K562 (cell line): Measurements from ENCODE around the gene ZNF350. TPM values are rescaled to one million over a fixed set of nuclear protein-coding genes. Genes with fewer than 3 reads are reported as not detected.
A peak's percentile ranks its signal among the peaks of the same experiment; 100 is the strongest.

Source experiments
- CTBP1 ChIP-seq: fragments of 450-650 bp; IDR thresholded peaks from 2 replicates; pipeline ENCODE4 v1.6.1; 2016; ENCODE audit warnings: borderline replicate concordance
- CXXC5 ChIP-seq: fragments of 250-450 bp; sonication (Bioruptor Pico); IDR thresholded peaks from 2 replicates; pipeline ENCODE4 v1.8.0; 2022; ENCODE audit warnings: inconsistent platforms, mild to moderate bottlenecking, moderate library complexity
- POLR2A ChIP-seq: fragments of 450-650 bp; conservative IDR thresholded peaks from 2 replicates; pipeline ENCODE4 v1.6.1; 2016
- RBM39 ChIP-seq: fragments of 200-400 bp; formaldehyde crosslinking; optimal IDR thresholded peaks from 2 replicates; pipeline ENCODE3; 2018; ENCODE audit warnings: low read depth, low read length
- ZFP1 ChIP-seq: fragments of 450-650 bp; formaldehyde crosslinking; IDR thresholded peaks from 2 replicates; pipeline ENCODE4 v1.4.0; 2020; ENCODE audit warnings: mild to moderate bottlenecking, mixed read lengths
- polyA plus RNA-seq, 8 experiments: library from polyadenylated mRNA; depleted of rRNA in 4 of 8; stranded (reverse) in 5 of 8; unstranded in 3 of 8; fragments of >200 nt; fragmentation: Nextera tagmentation in 2 of 8; fragmentation: Illumina TruSeq in 1 of 8; extraction: Ambion mirVana in 2 of 8; extraction: Trizol in 1 of 8; gene quantifications; 2 replicates each; pipeline versions ENCODE4 v1.2.1 to v1.2.3, GENCODE V29; 2011 to 2014; ENCODE audit warnings: inconsistent platforms in 1 of 8, missing spikeins in 1 of 8
- total RNA-seq, 7 experiments: library from RNA; depleted of rRNA in 6 of 7; stranded (reverse); fragments of >200 nt in 6 of 7; fragmentation: Illumina TruSeq in 2 of 7; extraction: Trizol in 2 of 7; gene quantifications; 2 replicates each; pipeline versions ENCODE4 v1.2.1 to v1.2.3, GENCODE V29; 2011 to 2021; ENCODE audit warnings: low replicate concordance in 1 of 7
- TF ChIP-seq, protein P1 (sequence below): fragments of 250-450 bp; sonication (Bioruptor Pico); IDR thresholded peaks from 2 replicates; pipeline ENCODE4 v1.5.0; 2021; ENCODE audit warnings: mild to moderate bottlenecking, borderline replicate concordance
- TF ChIP-seq, protein P2 (sequence below): sonication (generic); formaldehyde crosslinking; IDR thresholded peaks from 2 replicates; pipeline ENCODE4 v1.8.0; 2023; ENCODE audit warnings: missing genetic modification reagents, mild to moderate bottlenecking, borderline replicate concordance
- TF ChIP-seq, protein P3 (sequence below): fragments of 250-450 bp; sonication (Bioruptor Pico); IDR thresholded peaks from 2 replicates; pipeline ENCODE4 v1.4.0; 2020
- TF ChIP-seq, protein P4 (sequence below): sonication (generic); formaldehyde crosslinking; IDR thresholded peaks from 2 replicates; pipeline ENCODE4 v1.8.1; 2023; ENCODE audit warnings: mild to moderate bottlenecking, missing genetic modification reagents

ZNF350 gene
- total and polyA plus RNA-seq, 9 of the 15 experiments (the other 6 are each of a cell fraction or from before 2014, with no cell fraction given), result 1.7 to 4.8 (median 2.9) TPM

DNA sequence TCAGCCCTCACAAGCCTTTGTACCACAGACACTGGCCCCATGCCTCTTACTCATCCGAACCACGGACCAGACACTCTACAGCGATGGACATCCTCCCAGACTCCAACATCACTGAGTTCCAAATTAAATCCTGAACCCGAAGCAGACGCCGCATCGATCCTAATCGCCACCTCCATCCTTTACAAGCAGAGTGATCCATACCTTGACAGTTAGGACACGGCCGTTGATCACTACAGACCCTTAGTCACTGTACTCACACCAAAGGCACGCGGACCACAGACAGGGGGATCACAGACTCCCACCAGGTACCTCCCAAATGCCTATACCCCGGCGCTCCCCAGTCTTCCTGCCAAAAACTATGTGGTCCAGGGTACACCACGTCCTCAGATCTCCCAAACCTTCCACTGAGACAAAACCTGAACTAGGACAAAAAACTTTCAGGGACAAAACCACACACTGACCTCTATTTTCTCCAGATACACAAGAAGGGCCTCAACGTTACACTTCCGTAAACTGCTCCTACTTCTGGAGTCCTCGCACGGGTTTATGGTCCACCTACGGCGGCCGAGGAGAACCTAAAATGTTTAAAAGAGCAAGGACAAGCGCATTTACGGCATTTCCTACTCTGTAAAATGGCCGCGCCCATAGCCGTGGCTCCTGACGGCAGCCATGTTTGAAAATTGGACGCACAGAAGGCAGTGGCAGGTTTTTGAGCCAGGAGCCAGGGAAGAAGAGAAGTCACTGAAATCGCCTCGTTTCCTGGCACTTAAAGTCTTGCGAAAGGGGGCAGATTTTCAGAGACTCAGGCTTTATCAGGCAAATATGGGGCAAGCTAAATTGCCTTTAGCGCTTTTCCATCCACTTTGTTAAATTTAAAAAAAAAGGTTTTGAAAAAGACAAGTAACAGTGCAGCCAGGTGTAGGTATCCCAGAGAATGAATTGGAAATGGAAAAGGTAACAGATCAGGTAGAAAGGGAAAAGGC is at the start of gene ZNF350 (continued):
- TF ChIP-seq, protein P1, sequence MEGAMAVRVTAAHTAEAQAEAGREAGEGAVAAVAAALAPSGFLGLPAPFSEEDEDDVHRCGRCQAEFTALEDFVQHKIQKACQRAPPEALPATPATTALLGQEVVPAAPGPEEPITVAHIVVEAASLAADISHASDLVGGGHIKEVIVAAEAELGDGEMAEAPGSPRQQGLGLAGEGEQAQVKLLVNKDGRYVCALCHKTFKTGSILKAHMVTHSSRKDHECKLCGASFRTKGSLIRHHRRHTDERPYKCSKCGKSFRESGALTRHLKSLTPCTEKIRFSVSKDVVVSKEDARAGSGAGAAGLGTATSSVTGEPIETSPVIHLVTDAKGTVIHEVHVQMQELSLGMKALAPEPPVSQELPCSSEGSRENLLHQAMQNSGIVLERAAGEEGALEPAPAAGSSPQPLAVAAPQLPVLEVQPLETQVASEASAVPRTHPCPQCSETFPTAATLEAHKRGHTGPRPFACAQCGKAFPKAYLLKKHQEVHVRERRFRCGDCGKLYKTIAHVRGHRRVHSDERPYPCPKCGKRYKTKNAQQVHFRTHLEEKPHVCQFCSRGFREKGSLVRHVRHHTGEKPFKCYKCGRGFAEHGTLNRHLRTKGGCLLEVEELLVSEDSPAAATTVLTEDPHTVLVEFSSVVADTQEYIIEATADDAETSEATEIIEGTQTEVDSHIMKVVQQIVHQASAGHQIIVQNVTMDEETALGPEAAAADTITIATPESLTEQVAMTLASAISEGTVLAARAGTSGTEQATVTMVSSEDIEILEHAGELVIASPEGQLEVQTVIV (CRISPR knock-in tag), result peak; percentile 78; the same call in 1 of the 2 replicates
- peak; percentile 54 for TF ChIP-seq POLR2A
- TF ChIP-seq ZFP1 (CRISPR knock-in tag), result no peak
- TF ChIP-seq, protein P2, sequence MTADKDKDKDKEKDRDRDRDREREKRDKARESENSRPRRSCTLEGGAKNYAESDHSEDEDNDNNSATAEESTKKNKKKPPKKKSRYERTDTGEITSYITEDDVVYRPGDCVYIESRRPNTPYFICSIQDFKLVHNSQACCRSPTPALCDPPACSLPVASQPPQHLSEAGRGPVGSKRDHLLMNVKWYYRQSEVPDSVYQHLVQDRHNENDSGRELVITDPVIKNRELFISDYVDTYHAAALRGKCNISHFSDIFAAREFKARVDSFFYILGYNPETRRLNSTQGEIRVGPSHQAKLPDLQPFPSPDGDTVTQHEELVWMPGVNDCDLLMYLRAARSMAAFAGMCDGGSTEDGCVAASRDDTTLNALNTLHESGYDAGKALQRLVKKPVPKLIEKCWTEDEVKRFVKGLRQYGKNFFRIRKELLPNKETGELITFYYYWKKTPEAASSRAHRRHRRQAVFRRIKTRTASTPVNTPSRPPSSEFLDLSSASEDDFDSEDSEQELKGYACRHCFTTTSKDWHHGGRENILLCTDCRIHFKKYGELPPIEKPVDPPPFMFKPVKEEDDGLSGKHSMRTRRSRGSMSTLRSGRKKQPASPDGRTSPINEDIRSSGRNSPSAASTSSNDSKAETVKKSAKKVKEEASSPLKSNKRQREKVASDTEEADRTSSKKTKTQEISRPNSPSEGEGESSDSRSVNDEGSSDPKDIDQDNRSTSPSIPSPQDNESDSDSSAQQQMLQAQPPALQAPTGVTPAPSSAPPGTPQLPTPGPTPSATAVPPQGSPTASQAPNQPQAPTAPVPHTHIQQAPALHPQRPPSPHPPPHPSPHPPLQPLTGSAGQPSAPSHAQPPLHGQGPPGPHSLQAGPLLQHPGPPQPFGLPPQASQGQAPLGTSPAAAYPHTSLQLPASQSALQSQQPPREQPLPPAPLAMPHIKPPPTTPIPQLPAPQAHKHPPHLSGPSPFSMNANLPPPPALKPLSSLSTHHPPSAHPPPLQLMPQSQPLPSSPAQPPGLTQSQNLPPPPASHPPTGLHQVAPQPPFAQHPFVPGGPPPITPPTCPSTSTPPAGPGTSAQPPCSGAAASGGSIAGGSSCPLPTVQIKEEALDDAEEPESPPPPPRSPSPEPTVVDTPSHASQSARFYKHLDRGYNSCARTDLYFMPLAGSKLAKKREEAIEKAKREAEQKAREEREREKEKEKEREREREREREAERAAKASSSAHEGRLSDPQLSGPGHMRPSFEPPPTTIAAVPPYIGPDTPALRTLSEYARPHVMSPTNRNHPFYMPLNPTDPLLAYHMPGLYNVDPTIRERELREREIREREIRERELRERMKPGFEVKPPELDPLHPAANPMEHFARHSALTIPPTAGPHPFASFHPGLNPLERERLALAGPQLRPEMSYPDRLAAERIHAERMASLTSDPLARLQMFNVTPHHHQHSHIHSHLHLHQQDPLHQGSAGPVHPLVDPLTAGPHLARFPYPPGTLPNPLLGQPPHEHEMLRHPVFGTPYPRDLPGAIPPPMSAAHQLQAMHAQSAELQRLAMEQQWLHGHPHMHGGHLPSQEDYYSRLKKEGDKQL (CRISPR knock-in tag), result no peak
- TF ChIP-seq, protein P3, sequence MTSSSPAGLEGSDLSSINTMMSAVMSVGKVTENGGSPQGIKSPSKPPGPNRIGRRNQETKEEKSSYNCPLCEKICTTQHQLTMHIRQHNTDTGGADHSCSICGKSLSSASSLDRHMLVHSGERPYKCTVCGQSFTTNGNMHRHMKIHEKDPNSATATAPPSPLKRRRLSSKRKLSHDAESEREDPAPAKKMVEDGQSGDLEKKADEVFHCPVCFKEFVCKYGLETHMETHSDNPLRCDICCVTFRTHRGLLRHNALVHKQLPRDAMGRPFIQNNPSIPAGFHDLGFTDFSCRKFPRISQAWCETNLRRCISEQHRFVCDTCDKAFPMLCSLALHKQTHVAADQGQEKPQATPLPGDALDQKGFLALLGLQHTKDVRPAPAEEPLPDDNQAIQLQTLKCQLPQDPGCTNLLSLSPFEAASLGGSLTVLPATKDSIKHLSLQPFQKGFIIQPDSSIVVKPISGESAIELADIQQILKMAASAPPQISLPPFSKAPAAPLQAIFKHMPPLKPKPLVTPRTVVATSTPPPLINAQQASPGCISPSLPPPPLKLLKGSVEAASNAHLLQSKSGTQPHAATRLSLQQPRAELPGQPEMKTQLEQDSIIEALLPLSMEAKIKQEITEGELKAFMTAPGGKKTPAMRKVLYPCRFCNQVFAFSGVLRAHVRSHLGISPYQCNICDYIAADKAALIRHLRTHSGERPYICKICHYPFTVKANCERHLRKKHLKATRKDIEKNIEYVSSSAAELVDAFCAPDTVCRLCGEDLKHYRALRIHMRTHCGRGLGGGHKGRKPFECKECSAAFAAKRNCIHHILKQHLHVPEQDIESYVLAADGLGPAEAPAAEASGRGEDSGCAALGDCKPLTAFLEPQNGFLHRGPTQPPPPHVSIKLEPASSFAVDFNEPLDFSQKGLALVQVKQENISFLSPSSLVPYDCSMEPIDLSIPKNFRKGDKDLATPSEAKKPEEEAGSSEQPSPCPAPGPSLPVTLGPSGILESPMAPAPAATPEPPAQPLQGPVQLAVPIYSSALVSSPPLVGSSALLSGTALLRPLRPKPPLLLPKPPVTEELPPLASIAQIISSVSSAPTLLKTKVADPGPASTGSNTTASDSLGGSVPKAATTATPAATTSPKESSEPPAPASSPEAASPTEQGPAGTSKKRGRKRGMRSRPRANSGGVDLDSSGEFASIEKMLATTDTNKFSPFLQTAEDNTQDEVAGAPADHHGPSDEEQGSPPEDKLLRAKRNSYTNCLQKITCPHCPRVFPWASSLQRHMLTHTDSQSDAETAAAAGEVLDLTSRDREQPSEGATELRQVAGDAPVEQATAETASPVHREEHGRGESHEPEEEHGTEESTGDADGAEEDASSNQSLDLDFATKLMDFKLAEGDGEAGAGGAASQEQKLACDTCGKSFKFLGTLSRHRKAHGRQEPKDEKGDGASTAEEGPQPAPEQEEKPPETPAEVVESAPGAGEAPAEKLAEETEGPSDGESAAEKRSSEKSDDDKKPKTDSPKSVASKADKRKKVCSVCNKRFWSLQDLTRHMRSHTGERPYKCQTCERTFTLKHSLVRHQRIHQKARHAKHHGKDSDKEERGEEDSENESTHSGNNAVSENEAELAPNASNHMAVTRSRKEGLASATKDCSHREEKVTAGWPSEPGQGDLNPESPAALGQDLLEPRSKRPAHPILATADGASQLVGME (CRISPR knock-in tag), result no peak
- TF ChIP-seq CTBP1, result no peak
- TF ChIP-seq RBM39, result no peak
- TF ChIP-seq, protein P4, sequence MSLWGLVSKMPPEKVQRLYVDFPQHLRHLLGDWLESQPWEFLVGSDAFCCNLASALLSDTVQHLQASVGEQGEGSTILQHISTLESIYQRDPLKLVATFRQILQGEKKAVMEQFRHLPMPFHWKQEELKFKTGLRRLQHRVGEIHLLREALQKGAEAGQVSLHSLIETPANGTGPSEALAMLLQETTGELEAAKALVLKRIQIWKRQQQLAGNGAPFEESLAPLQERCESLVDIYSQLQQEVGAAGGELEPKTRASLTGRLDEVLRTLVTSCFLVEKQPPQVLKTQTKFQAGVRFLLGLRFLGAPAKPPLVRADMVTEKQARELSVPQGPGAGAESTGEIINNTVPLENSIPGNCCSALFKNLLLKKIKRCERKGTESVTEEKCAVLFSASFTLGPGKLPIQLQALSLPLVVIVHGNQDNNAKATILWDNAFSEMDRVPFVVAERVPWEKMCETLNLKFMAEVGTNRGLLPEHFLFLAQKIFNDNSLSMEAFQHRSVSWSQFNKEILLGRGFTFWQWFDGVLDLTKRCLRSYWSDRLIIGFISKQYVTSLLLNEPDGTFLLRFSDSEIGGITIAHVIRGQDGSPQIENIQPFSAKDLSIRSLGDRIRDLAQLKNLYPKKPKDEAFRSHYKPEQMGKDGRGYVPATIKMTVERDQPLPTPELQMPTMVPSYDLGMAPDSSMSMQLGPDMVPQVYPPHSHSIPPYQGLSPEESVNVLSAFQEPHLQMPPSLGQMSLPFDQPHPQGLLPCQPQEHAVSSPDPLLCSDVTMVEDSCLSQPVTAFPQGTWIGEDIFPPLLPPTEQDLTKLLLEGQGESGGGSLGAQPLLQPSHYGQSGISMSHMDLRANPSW (CRISPR knock-in tag), result no peak
- peak; percentile 65 for TF ChIP-seq CXXC5 (CRISPR knock-in tag)
